VCaP (cell line): Measurements from ENCODE around the gene DEFB129.

ENCODE experiments used
- H3K27ac ChIP-seq: fragments of 450-650 bp; 2 replicates; pipeline ENCODE4 v1.5.1; 2017
- TF ChIP-seq, protein P1 (sequence below): fragments of 450-650 bp; conservative IDR thresholded peaks from 2 replicates; pipeline ENCODE4 v1.5.1; 2017; ENCODE audit warnings: mild to moderate bottlenecking, moderate library complexity

The DEFB129 gene

DNA sequence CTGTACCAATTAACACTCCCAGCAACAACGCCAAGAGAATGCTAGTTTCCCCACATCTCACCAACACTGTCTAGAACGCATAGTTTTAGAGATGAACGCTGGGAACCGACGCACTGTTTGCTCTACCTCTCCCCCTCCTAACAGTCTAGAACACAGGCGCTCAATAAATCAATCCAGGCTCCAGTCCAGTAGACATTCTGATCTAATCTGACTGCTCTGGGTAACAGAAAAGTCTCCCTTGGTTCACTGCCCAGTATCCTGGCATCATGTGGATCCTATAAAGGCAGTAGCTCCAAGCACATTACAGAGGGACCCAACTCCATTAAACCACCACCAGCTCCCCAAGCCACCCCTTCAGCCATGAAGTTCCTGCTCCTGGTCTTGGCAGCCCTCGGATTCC is 30.4 kb downstream of the DEFB129 start, which contains the start of gene DEFB132:
Gene DEFB132 (plus strand): TSS at position 306 of the 400 bp plus-strand sequence. CDS start 55 bp downstream, at position 361.
- peak within 1 kb of the TSS; percentile 88 for H3K27ac ChIP-seq
- TF ChIP-seq, protein P1, sequence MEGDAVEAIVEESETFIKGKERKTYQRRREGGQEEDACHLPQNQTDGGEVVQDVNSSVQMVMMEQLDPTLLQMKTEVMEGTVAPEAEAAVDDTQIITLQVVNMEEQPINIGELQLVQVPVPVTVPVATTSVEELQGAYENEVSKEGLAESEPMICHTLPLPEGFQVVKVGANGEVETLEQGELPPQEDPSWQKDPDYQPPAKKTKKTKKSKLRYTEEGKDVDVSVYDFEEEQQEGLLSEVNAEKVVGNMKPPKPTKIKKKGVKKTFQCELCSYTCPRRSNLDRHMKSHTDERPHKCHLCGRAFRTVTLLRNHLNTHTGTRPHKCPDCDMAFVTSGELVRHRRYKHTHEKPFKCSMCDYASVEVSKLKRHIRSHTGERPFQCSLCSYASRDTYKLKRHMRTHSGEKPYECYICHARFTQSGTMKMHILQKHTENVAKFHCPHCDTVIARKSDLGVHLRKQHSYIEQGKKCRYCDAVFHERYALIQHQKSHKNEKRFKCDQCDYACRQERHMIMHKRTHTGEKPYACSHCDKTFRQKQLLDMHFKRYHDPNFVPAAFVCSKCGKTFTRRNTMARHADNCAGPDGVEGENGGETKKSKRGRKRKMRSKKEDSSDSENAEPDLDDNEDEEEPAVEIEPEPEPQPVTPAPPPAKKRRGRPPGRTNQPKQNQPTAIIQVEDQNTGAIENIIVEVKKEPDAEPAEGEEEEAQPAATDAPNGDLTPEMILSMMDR: no peak

DNA sequence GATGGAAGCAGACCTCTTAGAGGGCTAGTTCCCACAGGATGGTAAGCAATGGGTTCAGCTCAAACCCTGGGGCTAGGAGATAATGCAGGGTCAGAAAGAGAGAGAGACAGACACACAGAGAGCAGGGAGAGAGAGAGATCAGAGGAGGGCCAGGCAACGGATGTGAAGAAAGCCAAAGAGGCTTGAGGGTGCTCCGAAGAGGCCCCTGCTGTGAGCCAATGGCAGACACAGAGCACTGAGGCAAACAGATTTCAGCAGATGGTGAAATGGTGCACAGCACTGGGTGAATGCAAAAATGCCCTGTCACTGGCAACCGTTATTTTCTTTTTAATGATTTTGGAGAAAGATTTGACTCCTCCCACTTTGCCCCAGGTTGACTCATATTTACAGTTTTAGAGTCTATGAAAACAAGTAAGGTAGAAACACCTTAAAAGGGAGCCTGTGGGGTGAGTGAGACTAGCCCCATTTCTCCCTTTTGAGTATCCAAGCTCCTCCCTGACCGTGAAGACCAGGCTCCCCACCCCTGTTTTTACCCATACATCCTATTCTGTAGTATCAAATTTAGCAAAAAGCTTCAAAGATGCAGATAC is 31.3 kb downstream of the DEFB129 start:
- H3K27ac ChIP-seq: peak overlapping the region; percentile 88
- TF ChIP-seq, protein P1: no peak

DNA sequence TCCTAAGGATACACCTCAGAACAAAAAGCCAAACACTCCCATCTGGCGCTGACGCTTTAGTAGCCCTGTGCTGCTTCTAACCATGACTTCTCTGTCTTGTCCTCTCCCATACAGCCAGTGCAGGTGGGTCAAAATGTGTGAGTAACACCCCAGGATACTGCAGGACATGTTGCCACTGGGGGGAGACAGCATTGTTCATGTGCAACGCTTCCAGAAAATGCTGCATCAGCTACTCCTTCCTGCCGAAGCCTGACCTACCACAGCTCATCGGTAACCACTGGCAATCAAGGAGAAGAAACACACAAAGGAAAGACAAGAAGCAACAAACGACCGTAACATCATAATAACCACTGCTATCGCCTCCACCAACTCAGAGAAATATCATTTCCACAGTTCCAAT is 31.9 kb downstream of the DEFB129 start:
- TF ChIP-seq, protein P1: no peak
- H3K27ac ChIP-seq: peak overlapping the region; percentile 88; the same call in 1 of the 2 replicates

DNA sequence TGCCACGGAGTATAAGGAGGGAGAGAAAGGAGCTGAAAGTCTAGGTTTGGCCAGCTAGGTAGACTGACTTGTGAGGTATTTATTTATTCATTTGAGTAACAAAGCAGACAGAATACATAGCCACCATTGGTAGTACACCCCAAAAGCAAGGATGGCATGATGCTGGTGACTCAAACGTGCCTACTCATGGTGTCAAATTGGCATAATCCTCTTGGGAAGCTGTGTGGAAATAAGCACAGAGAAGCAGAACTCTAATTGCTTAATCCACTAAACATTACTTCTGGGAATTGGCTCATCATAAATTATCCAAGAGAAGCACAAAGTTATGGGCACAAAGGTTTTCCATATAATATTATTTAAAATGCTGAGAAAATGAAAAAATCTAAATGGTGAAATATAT is 32.9 kb downstream of the DEFB129 start:
- no peak overlapping the region for H3K27ac ChIP-seq
- TF ChIP-seq, protein P1: no peak

DNA sequence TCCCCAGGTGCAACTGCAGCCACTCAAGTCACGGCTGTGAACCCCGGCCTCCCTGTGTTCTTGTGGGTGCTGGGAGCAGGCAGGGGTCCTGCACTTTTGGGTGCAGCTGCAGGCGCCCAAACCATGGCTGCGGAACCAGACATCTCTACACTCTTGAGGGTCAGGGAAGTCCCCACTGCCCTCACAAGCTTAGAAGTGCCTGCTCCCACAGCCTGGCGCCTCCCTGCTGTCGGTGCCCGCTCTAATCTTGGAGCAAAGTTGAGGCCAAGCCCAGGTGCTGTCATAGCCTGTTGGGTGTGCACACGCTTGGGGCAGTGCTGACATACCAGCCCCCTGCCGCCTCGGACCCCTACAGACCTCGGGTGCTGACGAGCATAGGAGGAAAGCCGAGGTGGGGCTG is 36.6 kb downstream of the DEFB129 start:
- TF ChIP-seq, protein P1: no peak
- H3K27ac ChIP-seq: no peak overlapping the region

DNA sequence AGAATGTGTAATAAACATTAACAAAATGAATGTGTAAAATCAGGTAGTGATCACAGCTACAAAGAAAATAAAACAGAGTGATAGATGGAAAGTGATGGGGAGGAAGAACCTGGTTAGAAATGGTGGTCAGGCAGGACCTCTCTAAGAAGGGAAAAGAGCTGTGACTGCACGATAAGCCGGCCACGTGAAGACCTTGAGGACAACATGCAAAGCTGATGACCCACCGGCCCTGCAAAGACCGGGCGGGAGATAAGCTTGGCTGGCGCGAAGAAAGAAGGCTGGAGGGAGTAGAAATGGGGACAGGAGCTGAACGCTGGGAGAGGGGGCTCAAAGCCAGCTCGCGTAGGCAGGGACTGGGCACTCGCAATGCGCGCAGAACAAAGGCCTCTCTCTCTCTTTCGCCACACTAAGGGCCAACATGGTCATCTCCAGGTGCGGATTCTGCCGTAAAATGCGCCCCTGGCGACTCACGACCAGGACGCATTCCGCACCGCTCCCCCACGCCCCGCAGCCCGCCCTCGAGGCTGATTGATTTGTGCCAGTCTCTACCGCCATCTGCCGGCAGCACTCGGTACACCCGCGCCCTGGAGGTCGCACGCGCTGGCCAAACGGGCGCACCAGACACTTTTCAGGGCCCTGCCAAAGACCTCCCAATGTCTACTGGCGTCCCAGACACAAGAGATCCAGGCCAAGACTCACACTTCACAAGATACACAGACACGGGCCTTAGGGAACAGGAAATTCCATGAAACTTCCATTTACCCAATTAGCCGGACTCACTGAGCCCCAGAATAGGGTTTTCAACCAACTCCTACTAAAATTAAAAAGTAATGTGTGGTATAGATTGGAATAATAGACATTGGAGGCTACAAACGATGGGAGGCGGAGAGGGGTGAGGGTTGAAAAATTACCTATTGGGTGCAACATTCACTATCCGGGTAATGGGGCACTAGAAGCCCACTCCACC is 39.8 kb downstream of the DEFB129 start:
- H3K27ac ChIP-seq: peak overlapping the region; percentile 72; the same call in 1 of the 2 replicates

DNA sequence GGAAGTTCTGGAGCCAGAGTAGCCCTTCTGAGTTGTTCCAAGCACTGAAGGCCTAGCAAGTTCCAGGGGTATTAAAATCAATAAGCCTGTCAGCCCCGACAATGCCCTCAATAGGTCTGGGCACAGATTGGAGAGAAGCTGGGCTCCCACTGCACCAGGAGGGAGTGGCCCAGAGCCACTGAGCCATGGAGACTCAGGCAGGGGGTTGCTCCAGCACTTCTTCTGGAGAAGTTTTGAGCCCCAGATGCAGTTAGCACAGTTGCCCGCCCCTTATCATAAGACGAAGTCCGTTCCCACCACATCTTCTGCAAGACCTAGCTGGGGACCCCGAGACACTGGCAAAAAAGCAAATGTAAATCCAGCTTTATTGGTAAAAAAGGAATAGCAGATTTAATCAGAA is 43.5 kb downstream of the DEFB129 start:
- TF ChIP-seq, protein P1: no peak
- no peak overlapping the region for H3K27ac ChIP-seq

More for the DNA sequence above, 39.8 kb downstream of the DEFB129 start:
- TF ChIP-seq, protein P1: peak; percentile 96
